Liver (tissue), 9 donors: ENCODE results near the gene SIRT5. TPM values are rescaled to one million over a fixed set of nuclear protein-coding genes. Genes with fewer than 3 reads are reported as not detected.

ENCODE experiments used
- DNase-seq: peaks from one replicate; pipeline ENCODE4 v3.0.0-alpha.2; 2017; ENCODE audit warnings: low spot score
- H3K27ac ChIP-seq, 2 donors: one replicate each; pipeline ENCODE4 v1.7.0; 2013; ENCODE audit warnings: inconsistent platforms in 2 of 2, low read length in 2 of 2, control low read depth in 1 of 2, low read depth in 1 of 2, mild to moderate bottlenecking in 1 of 2
- H3K27me3 ChIP-seq, 4 donors: one replicate each; pipeline versions ENCODE4 v1.6.1 to v1.7.0; 2013; ENCODE audit warnings: low read length in 3 of 4, inconsistent platforms in 1 of 4, mild to moderate bottlenecking in 1 of 4, moderate library complexity in 1 of 4; ENCODE audit not compliant: control insufficient read depth in 4 of 4, insufficient read depth in 4 of 4
- H3K36me3 ChIP-seq, 4 donors: one replicate each; pipeline versions ENCODE4 v1.6.1 to v1.7.0; 2013; ENCODE audit warnings: low read length in 3 of 4, mild to moderate bottlenecking in 3 of 4, low read depth in 1 of 4, moderate library complexity in 1 of 4; ENCODE audit not compliant: control insufficient read depth in 4 of 4, insufficient read depth in 3 of 4
- H3K4me1 ChIP-seq, 4 donors: one replicate each; pipeline versions ENCODE4 v1.6.1 to v1.7.0; 2013; ENCODE audit warnings: low read length in 3 of 4, mild to moderate bottlenecking in 3 of 4, moderate library complexity in 1 of 4; ENCODE audit not compliant: control insufficient read depth in 4 of 4, insufficient read depth in 4 of 4
- H3K4me3 ChIP-seq, 3 donors: one replicate each; pipeline versions ENCODE4 v1.6.1 to v1.7.0; 2013; ENCODE audit warnings: low read length in 3 of 3, control low read depth in 1 of 3, low read depth in 1 of 3, mild to moderate bottlenecking in 1 of 3
- H3K9ac ChIP-seq, 2 donors: one replicate each; pipeline ENCODE4 v1.7.0; 2013; ENCODE audit warnings: low read length in 2 of 2, mild to moderate bottlenecking in 2 of 2, moderate library complexity in 2 of 2, control low read depth in 1 of 2, low read depth in 1 of 2
- H3K9me3 ChIP-seq, 4 donors: one replicate each; pipeline versions ENCODE4 v1.6.1 to v1.7.0; 2013; ENCODE audit warnings: low read length in 3 of 4; ENCODE audit not compliant: control insufficient read depth in 4 of 4
- EGR1 ChIP-seq, 2 donors: IDR thresholded peaks; 2 replicates each; pipeline ENCODE4 v1.6.1; 2016 to 2018; ENCODE audit warnings: antibody characterized with exemption in 2 of 2, low read depth in 2 of 2
- FOXA1 ChIP-seq: IDR thresholded peaks from 2 replicates; pipeline ENCODE4 v1.6.1; 2016; ENCODE audit warnings: antibody characterized with exemption
- FOXA2 ChIP-seq: IDR thresholded peaks from 2 replicates; pipeline ENCODE4 v1.6.1; 2016; ENCODE audit warnings: antibody characterized with exemption
- GABPA ChIP-seq, 2 donors: IDR thresholded peaks in 1 of 2; conservative IDR thresholded peaks in 1 of 2; 2 replicates each; pipeline ENCODE4 v1.6.1; 2016; ENCODE audit warnings: antibody characterized with exemption in 2 of 2, mild to moderate bottlenecking in 1 of 2, moderate library complexity in 1 of 2
- HNF4A ChIP-seq, 2 donors: conservative IDR thresholded peaks; 2 replicates each; pipeline ENCODE4 v1.6.1; 2016; ENCODE audit warnings: antibody characterized with exemption in 2 of 2, mild to moderate bottlenecking in 2 of 2
- JUND ChIP-seq, 2 donors: IDR thresholded peaks; 2 replicates each; pipeline ENCODE4 v1.6.1; 2016; ENCODE audit warnings: antibody characterized with exemption in 2 of 2
- MAX ChIP-seq: IDR thresholded peaks from 2 replicates; pipeline ENCODE4 v1.6.1; 2016; ENCODE audit warnings: antibody characterized with exemption
- NR2F2 ChIP-seq: IDR thresholded peaks from 2 replicates; pipeline ENCODE4 v1.6.1; 2016; ENCODE audit warnings: antibody characterized with exemption
- RAD21 ChIP-seq, 2 donors: IDR thresholded peaks; 2 replicates each; pipeline ENCODE4 v1.6.1; 2016; ENCODE audit warnings: antibody characterized with exemption in 2 of 2, mild to moderate bottlenecking in 2 of 2
- REST ChIP-seq: IDR thresholded peaks from 2 replicates; pipeline ENCODE4 v1.6.1; 2016; ENCODE audit warnings: antibody characterized with exemption, mild to moderate bottlenecking
- SP1 ChIP-seq: IDR thresholded peaks from 2 replicates; pipeline ENCODE4 v1.6.1; 2018; ENCODE audit warnings: antibody characterized with exemption, mild to moderate bottlenecking
- TAF1 ChIP-seq: conservative IDR thresholded peaks from 2 replicates; pipeline ENCODE4 v1.6.1; 2016; ENCODE audit warnings: antibody characterized with exemption, mild to moderate bottlenecking
- YY1 ChIP-seq: IDR thresholded peaks from 2 replicates; pipeline ENCODE4 v1.6.1; 2016; ENCODE audit warnings: antibody characterized with exemption, mild to moderate bottlenecking
- WGBS: extraction: QIAGEN DNeasy Blood & Tissue Kit; methylation state at CpG from one replicate; pipeline ENCODE4 v1.1.7; 2013; 5-methylcytosine and 5-hydroxymethylcytosine counted together
- polyA plus RNA-seq, 2 donors: library from polyadenylated mRNA; stranded (reverse) in 1 of 2; unstranded in 1 of 2; fragments of 200-250 nt in 1 of 2; fragments of >200 nt in 1 of 2; fragmentation: Nextera tagmentation in 1 of 2; extraction: Ambion mirVana in 1 of 2; gene quantifications; one replicate each; pipeline versions ENCODE4 v1.2.1 to v1.2.3, GENCODE V29; 2013 to 2015
- total RNA-seq, 2 donors: library from RNA; depleted of rRNA; stranded (reverse); fragments of >200 nt; gene quantifications; one replicate each; pipeline ENCODE4 v1.2.3, GENCODE V29; 2014
- TF ChIP-seq, protein P1 (sequence below): fragments of 150-350 bp; IDR thresholded peaks from 2 replicates; pipeline ENCODE4 v1.5.1; 2017; ENCODE audit warnings: improper control_type of control experiment, low read depth, low read length; ENCODE audit not compliant: missing input control
- TF ChIP-seq, protein P2 (sequence below): IDR thresholded peaks from 2 replicates; pipeline ENCODE4 v1.6.1; 2016; ENCODE audit warnings: antibody characterized with exemption
- TF ChIP-seq, protein P3 (sequence below): IDR thresholded peaks from 2 replicates; pipeline ENCODE4 v1.6.1; 2016; ENCODE audit warnings: antibody characterized with exemption
- donor health status: healthy.
- donor health status: healthy.
- donor health status: healthy.
- donor health status: healthy.
- donor health status: healthy.

SIRT5 gene
- total and polyA plus RNA-seq, 4 donors: 7.5 to 12.6 (median 8.8) TPM

DNA sequence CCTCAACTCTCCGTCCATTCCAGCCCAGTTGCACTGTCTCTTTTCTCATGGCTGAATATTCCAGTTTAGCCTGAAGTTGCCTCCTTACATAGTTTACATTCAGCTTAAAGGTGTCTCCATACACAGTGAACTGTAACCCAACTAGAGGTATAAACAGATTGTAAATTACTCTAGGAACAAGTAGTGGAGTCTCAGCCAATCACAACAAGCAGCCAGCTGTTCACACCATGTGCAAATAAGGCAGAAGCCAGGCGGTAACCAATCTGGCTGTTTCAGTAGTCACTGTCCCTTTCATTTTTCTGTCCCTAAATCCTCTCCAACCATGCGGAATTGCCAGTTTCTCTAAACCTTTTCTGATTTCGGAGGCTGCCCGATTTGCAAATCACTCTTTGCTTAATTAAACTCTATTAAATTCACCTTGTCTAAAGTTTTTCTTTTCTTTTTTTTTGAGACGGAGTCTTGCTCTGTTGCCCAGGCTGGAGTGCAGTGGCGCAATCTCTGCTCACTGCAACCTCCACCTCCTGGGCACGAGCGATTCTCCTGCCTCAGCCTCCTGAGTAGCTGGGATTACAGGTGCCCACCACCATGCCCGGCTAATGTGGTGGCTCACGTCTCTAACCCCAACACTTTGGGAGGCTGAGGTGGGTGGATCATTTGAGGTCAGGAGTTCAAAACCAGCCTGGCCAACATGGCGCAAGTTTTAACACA, 49.4 kb upstream of the SIRT5 start:
- DNase-seq: no peak
- H3K9ac ChIP-seq: no peak overlapping the region
- no peak overlapping the region for H3K27ac ChIP-seq
- no peak for TF ChIP-seq HNF4A (conservative IDR thresholded peaks at IDR 0.05)
- TF ChIP-seq, protein P1, sequence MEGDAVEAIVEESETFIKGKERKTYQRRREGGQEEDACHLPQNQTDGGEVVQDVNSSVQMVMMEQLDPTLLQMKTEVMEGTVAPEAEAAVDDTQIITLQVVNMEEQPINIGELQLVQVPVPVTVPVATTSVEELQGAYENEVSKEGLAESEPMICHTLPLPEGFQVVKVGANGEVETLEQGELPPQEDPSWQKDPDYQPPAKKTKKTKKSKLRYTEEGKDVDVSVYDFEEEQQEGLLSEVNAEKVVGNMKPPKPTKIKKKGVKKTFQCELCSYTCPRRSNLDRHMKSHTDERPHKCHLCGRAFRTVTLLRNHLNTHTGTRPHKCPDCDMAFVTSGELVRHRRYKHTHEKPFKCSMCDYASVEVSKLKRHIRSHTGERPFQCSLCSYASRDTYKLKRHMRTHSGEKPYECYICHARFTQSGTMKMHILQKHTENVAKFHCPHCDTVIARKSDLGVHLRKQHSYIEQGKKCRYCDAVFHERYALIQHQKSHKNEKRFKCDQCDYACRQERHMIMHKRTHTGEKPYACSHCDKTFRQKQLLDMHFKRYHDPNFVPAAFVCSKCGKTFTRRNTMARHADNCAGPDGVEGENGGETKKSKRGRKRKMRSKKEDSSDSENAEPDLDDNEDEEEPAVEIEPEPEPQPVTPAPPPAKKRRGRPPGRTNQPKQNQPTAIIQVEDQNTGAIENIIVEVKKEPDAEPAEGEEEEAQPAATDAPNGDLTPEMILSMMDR: no peak
- TF ChIP-seq TAF1: no peak
- no peak for TF ChIP-seq REST
- no peak for TF ChIP-seq MAX
- no peak for TF ChIP-seq GABPA (IDR thresholded peaks at IDR 0.05 in 1 of 2, conservative IDR thresholded peaks at IDR 0.05 in 1 of 2)
- WGBS: 93% methylated on average over 12 of the region's 12 CpGs
- no peak overlapping the region for H3K4me3 ChIP-seq
- H3K27me3 ChIP-seq: no peaks in the 10 kb centered on the region
- no peaks in the 10 kb centered on the region for H3K9me3 ChIP-seq
- H3K36me3 ChIP-seq: no peaks in the 10 kb centered on the region
- H3K4me1 ChIP-seq: peaks cover 0 to 7% (median 0%) of the 10 kb centered on the region in 4 donors

- H3K4me1 ChIP-seq: peaks cover 0 to 7% (median 0%) of the 10 kb centered on the region in 4 donors
- TF ChIP-seq NR2F2 (no peak), SP1 (no peak), JUND (IDR thresholded peaks at IDR 0.05) (no peak), RAD21 (IDR thresholded peaks at IDR 0.05) (no peak), EGR1 (IDR thresholded peaks at IDR 0.05; ENCODE audit: low read depth in 2 of 2) (no peak), HNF4A (conservative IDR thresholded peaks at IDR 0.05) (no peak), MAX (no peak), REST (no peak), YY1 (no peak), FOXA1 (no peak), TAF1 (no peak), FOXA2 (no peak)
- TF ChIP-seq, protein P2, sequence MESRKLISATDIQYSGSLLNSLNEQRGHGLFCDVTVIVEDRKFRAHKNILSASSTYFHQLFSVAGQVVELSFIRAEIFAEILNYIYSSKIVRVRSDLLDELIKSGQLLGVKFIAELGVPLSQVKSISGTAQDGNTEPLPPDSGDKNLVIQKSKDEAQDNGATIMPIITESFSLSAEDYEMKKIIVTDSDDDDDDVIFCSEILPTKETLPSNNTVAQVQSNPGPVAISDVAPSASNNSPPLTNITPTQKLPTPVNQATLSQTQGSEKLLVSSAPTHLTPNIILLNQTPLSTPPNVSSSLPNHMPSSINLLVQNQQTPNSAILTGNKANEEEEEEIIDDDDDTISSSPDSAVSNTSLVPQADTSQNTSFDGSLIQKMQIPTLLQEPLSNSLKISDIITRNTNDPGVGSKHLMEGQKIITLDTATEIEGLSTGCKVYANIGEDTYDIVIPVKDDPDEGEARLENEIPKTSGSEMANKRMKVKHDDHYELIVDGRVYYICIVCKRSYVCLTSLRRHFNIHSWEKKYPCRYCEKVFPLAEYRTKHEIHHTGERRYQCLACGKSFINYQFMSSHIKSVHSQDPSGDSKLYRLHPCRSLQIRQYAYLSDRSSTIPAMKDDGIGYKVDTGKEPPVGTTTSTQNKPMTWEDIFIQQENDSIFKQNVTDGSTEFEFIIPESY: no peak
- TF ChIP-seq, protein P1: no peak
- TF ChIP-seq, protein P3, sequence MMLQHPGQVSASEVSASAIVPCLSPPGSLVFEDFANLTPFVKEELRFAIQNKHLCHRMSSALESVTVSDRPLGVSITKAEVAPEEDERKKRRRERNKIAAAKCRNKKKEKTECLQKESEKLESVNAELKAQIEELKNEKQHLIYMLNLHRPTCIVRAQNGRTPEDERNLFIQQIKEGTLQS: no peak
- H3K4me3 ChIP-seq: no peak overlapping the region
- WGBS: 87% methylated on average over 1 of the region's 1 CpG
- H3K9me3 ChIP-seq: no peaks in the 10 kb centered on the region
- H3K27me3 ChIP-seq: no peaks in the 10 kb centered on the region
- H3K36me3 ChIP-seq: no peaks in the 10 kb centered on the region
- DNase-seq: no peak
- no peak overlapping the region for H3K27ac ChIP-seq
- H3K9ac ChIP-seq: no peak overlapping the region
Observed at GRCh38 chr6:13526357-13526726, 48.1 kb upstream of the SIRT5 start.
